SW480 (cell line): Measurements from ENCODE around the gene AP2A2.
A peak's percentile ranks its signal among the peaks of the same experiment; 100 is the strongest.

Experiments
- DNase-seq: peaks from one replicate; pipeline ENCODE4 v3.0.0-alpha.2; 2016; ENCODE audit warnings: low spot score

AP2A2 gene

GRCh38 chr11:925496-926301 is at the start of gene AP2A2:
Gene AP2A2, plus strand, starts transcription at chr11:925870. Its CDS starts 152 bp downstream, at chr11:926022.
- peak; percentile 76 for DNase-seq

- no peak for DNase-seq
Measured at GRCh38 chr11:876545-876944, 49.1 kb upstream of the AP2A2 start.

GRCh38 chr11:877565-877964 is 48.1 kb upstream of the AP2A2 start:
- no peak for DNase-seq

DNA sequence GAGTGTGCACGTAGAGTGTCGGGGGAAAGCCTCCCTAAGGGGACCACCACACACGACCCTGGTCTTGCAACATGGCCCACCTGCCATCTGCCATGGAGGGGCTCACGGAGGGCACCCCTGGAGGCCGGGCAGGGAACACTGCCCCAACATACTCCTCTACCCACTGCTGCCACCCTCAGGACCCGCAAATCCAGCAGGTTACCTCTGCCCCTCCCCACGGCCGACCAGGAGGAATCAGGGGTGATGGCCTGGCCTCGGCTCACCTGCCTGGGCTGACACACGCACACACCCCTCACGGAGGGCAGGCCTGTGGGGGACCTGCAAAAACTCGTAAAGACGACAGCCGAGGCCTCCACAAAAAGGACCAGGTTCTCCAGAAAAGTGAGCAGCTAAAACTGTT is 45.2 kb upstream of the AP2A2 start:
- DNase-seq, result no peak

DNA sequence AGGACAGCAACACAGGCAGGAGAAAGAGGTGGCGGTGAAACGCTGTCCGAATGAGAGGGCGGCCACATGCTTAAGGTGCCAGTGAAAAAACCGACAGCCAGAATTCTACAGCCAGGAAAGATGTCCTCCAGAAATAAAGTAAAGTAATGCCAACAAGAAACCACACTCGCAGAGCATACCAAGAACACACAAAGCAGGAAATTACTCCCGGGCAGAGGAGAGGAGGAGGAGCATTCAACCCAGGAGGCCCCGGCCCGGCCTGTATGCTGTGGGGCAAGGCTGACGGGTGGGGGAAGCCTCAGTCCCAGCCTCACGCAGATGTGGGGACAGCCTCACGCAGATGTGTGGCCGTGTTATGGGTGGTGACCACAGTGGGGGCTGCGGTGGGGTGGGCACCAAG is 43.1 kb upstream of the AP2A2 start:
- DNase-seq, result no peak

DNA sequence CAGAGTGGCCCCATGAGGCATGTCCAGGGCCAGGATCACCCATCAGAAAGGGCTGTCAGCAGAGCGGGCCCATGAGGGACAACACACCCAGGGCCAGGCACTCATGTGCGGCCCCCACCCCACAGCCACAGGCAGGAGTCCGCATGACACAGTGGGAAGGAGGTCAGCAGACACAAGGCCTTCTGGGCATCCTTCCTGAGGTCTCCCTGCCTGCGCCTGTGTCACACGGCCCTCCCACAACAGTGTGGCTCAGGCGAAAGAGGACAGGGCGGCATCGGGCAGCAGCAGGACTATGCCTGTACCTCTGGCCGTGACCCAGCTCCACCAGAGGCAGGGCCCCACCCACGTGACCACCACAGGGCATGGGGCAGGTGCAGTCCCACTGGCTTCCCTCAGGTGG is 42.1 kb upstream of the AP2A2 start:
- no peak for DNase-seq

DNA sequence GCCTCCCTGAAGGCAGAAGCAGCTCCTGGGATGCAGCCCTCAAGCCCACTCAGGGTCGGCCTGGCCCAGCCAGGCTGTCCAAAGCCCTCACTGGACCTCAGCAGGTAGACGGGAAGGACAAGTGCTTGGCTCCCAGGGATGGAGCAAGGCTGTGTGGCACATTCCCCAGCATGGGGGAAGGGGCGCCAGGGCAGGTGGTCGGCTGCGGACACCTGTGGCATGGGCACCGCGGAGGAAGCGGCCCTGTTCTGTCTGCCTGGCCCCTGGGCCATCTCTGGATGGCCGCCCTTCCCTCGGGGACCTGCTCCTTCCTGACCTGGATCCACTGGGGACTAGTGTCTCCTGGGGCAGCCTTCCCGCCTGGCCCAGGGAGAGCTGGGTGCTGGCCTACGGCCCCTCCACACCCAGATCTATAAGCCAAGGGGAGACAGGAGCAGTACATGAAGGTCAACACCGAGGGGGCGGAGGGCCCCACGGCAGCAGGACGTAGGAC is 41.0 kb upstream of the AP2A2 start:
- DNase-seq, result no peak

DNA sequence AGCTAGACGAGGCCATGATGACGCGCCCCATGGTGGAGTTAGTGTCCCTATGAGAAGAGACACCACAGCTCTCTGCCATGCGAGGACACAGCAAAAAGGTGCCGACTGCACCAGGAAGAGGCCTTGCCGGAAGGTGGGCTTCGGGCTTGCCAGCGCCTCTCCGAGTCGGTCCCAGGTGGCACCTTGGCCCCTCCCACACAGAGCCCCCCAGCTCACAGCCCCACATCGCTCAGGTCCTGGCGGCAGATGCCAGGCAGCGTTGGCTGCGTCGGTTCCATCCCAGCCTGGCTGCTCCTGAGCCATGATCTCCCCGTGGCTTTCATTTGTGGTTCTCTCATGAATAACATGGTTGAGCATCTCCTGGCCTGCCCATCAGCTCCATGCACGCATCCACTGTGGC is 39.1 kb upstream of the AP2A2 start:
- no peak for DNase-seq

GRCh38 chr11:887589-887988 is 38.1 kb upstream of the AP2A2 start:
- DNase-seq, result no peak

GRCh38 chr11:888310-889212 is 37.1 kb upstream of the AP2A2 start:
- DNase-seq, result no peak

DNA sequence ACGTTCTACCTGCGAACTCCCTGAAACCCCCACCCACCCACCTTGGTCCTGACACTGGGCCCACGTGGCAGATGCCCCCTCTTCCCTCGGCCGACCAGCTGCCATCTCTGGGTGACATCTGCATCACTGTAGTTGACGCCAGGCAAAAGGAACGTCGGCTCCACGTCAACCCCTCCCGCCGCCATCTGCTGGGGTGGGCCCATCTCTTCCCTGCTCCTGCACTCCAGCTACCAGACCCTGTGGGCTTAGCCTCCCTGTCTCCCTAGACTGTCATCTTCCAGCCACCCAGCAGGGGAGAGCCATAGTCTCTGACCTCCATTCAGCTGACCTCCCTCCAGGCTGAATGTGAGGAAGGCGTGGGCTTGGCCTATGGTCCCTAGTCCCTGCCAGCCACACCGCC is 36.4 kb upstream of the AP2A2 start:
- DNase-seq, result no peak

GRCh38 chr11:889687-890475 is 35.8 kb upstream of the AP2A2 start:
- no peak for DNase-seq

DNA sequence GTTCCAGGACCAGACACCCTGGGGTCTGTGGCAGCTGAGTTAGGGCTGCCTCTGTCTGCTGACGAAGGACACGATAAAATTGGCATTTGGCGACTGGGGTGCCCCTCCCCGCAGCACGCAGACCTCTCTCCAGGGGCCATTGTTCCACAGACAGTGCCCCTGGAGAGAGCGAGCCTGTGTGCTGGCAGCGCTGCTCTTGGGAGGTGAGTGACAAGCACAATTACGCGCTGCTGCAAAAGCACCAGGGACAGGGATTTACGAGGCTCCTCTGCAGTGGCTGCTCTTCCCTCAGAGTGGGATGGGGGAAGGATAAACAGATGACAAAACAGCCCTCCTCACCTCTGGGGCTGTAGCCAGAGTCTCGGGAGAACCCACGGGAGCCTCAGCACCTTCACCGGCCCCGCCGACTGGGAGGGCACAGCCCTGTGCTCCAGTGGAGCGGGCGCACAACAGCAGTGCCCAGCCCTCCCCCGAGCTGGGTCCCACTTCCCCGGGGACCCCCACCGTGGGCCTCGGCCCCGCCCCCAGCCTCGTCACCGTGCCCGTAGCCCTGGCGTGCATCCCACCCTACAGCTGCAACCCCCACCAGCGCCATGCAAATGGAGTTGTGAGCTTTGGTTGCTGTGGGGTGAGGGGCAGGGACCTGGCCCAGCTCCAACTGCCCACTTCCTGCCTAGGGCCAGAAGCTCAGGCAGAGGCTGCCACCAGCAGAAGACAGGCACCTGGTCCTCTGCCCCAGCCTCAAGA is 34.7 kb upstream of the AP2A2 start:
- no peak for DNase-seq

DNA sequence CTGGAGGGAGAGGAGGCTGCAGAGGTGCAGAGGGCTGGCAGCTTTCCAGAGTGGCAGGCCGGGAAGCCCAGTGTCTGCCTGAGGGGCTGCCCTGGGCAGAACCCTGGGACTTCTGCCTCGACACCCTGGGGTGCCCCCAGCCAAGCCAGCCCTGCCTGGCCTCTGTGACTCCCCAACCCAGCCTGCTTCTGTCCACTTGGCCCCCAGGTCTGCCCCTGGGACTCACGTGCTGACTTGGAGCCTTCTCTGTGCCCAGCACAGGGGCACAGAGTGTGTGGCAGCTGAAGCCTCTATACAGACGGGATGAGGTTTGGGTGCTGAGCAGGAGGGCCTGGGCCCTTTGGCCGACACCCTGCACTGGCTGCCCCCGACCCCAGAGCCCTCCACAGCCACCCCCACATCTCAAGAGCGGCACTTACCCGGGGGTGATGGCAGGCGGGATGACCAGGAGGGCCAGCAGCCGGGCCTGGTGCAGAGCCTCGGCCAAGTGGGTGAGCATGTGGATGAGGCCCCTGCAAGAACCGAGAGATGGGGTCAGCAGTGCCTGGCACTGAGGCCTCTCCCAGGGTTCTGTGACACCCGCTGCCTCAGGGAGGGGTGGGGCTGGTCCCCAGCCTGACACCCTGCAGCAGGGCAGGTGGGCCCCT is 32.5 kb upstream of the AP2A2 start:
- DNase-seq, result no peak

- DNase-seq, result no peak
Measured at GRCh38 chr11:894575-895201, 31.0 kb upstream of the AP2A2 start.

DNA sequence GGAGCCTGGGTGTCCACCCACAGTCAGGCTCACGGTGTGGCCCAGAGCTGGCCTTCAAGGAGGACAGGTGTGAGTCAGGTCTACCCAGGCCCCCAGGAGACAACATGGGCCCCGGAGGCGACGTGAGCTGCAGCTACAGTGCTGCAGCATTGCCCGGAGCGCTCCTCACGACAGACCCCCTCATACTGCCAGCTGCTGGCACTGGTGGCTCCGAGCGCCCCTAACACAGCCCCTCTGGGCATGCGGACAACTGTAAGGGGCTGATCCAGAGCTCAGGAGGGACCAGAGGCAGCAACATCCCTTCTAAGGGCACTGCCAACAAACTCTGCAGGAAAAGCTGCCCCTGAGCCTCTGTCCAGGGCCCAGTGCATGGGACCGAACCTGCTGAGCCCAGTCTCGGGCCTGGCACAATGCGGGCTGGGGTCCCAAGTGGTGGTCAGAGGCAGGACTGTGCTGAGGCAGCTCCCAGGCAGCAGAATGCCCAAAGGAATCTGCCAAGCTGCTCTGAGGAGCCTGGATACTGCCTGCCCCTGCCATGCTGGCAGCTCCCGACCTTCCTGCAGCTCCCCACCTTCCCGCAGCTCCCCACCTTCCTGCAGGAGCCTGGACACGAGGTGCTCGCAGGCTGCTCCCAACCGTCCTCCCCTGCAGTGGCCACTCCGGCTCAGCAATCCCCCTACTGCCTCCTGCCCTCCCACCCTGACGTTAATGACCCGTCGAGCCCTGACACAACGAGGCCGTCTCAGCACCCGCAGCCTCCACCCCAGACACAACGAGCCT is 30.1 kb upstream of the AP2A2 start:
- no peak for DNase-seq

GRCh38 chr11:897253-898142 is 28.2 kb upstream of the AP2A2 start:
- DNase-seq, result no peak

DNA sequence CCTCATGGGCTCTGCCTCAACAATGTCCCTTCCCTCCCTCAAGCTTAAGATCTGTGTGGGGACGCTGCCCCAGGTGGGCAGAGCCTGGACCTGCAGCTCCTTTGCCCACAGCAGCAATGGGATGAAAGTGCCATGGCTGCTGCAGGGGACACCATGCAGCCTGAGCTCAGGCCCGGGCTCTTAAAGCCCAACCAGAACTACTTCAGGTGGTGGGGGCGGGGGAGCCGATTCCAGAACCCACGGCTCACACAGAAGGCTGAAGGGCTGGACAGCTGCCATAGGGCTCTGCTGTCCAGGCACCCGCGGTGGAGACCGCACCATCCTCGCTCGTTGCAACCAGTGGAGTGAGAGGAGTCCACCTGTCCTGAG is 27.5 kb upstream of the AP2A2 start:
- DNase-seq, result peak; percentile 14
